Neural crest cell (in vitro differentiated cells): ENCODE results near the gene TRPM2. TPM values are rescaled to one million over a fixed set of nuclear protein-coding genes. Genes with fewer than 3 reads are reported as not detected.

ENCODE experiments used
- DNase-seq: peaks from one replicate; pipeline ENCODE4 v3.0.0; 2021; ENCODE audit warnings: low read depth, mixed read lengths, low spot score
- H3K27ac Mint-ChIP-seq: one replicate; pipeline ENCODE4 v1.8.0; 2021; ENCODE audit warnings: mild to moderate bottlenecking, mixed read lengths; ENCODE audit not compliant: unreplicated experiment
- H3K27me3 Mint-ChIP-seq: 2 replicates; pipeline ENCODE4 v1.8.0; 2021; ENCODE audit warnings: low read depth, mild to moderate bottlenecking, mixed read lengths
- H3K36me3 Mint-ChIP-seq: 2 replicates; pipeline ENCODE4 v1.8.0; 2021; ENCODE audit warnings: low read depth, mild to moderate bottlenecking, mixed read lengths
- H3K4me1 Mint-ChIP-seq: 2 replicates; pipeline ENCODE4 v1.8.0; 2021; ENCODE audit warnings: mixed read lengths
- H3K4me3 Mint-ChIP-seq: one replicate; pipeline ENCODE4 v1.8.0; 2021; ENCODE audit warnings: mild to moderate bottlenecking, mixed read lengths
- H3K9me3 Mint-ChIP-seq: 2 replicates; pipeline ENCODE4 v1.8.0; 2021; ENCODE audit warnings: mixed read lengths
- total RNA-seq: library from RNA; stranded (reverse); gene quantifications from 2 replicates; pipeline ENCODE4 v1.2.1, GENCODE V29; 2021
- TF ChIP-seq, protein P1 (sequence below): fragments of 200-600 bp; sonication (generic); conservative IDR thresholded peaks from 2 replicates; pipeline ENCODE4 v1.5.0; 2021; ENCODE audit warnings: antibody characterized with exemption, mild to moderate bottlenecking

TRPM2 gene
- total RNA-seq, 1 donor from 2014 or later: not detected

DNA sequence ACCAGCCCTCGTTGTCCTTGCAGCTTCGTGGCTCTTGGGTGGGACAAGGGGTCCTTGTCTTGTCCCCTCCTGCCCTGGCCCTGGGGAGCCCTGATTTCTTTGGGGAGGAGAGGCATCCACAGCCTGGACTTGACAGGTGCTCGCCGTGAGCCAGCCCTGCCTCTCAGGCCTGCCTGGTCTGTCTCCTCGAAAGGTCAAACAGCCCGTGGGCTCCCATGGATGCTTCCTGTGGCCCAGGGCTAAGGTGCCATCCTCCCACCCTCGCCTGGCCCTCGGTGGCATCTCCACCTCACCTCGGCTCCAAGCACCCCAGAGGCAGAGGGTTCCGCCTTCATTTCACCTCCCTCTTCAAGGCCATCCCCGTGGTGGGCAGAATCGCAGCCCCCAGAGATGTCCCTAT is 110.9 kb downstream of the TRPM2 start:
- H3K9me3 Mint-ChIP-seq: no peaks in the 10 kb centered on the region
- peaks cover 4% of the 10 kb centered on the region for H3K4me1 Mint-ChIP-seq
- TF ChIP-seq, protein P1, sequence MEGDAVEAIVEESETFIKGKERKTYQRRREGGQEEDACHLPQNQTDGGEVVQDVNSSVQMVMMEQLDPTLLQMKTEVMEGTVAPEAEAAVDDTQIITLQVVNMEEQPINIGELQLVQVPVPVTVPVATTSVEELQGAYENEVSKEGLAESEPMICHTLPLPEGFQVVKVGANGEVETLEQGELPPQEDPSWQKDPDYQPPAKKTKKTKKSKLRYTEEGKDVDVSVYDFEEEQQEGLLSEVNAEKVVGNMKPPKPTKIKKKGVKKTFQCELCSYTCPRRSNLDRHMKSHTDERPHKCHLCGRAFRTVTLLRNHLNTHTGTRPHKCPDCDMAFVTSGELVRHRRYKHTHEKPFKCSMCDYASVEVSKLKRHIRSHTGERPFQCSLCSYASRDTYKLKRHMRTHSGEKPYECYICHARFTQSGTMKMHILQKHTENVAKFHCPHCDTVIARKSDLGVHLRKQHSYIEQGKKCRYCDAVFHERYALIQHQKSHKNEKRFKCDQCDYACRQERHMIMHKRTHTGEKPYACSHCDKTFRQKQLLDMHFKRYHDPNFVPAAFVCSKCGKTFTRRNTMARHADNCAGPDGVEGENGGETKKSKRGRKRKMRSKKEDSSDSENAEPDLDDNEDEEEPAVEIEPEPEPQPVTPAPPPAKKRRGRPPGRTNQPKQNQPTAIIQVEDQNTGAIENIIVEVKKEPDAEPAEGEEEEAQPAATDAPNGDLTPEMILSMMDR: no peak
- H3K4me3 Mint-ChIP-seq: no peak overlapping the region
- no peaks in the 10 kb centered on the region for H3K27me3 Mint-ChIP-seq
- no peaks in the 10 kb centered on the region for H3K36me3 Mint-ChIP-seq
- no peak for DNase-seq
- H3K27ac Mint-ChIP-seq: peak overlapping the region; percentile 19

DNA sequence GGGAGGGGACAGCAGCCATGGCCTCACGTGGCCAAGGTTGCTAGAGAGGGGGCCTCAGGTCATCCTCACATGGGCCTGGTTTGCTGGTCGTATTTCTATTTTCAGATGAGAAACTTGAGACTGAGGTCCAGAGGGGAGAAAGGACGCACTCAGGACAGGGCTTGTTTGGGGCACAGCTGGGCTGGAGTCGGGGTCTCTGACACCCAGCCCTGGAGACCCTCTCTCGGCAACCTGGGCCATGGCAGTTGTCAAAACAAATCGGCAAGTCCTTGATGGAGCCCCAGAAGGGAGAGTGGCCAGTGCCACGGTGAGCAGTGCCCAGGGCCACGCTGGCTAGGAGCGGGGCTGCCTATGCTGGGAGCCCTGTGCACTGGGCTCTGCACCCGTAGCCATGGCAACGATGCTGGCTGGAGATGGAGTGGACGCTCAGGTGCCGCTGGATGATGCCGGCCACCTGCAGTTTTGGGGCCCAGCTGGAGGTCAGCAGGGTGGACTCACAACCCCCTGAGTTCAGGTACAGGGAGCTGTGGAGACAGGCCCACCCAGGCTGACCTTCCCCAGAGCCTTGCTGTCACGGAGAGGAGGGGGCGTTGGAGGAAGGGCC is 113.0 kb downstream of the TRPM2 start:
- H3K27ac Mint-ChIP-seq: no peak overlapping the region
- no peaks in the 10 kb centered on the region for H3K36me3 Mint-ChIP-seq
- no peak overlapping the region for H3K4me3 Mint-ChIP-seq
- no peaks in the 10 kb centered on the region for H3K27me3 Mint-ChIP-seq
- H3K4me1 Mint-ChIP-seq: peaks cover 4% of the 10 kb centered on the region
- TF ChIP-seq, protein P1: no peak
- DNase-seq: no peak
- H3K9me3 Mint-ChIP-seq: no peaks in the 10 kb centered on the region

DNA sequence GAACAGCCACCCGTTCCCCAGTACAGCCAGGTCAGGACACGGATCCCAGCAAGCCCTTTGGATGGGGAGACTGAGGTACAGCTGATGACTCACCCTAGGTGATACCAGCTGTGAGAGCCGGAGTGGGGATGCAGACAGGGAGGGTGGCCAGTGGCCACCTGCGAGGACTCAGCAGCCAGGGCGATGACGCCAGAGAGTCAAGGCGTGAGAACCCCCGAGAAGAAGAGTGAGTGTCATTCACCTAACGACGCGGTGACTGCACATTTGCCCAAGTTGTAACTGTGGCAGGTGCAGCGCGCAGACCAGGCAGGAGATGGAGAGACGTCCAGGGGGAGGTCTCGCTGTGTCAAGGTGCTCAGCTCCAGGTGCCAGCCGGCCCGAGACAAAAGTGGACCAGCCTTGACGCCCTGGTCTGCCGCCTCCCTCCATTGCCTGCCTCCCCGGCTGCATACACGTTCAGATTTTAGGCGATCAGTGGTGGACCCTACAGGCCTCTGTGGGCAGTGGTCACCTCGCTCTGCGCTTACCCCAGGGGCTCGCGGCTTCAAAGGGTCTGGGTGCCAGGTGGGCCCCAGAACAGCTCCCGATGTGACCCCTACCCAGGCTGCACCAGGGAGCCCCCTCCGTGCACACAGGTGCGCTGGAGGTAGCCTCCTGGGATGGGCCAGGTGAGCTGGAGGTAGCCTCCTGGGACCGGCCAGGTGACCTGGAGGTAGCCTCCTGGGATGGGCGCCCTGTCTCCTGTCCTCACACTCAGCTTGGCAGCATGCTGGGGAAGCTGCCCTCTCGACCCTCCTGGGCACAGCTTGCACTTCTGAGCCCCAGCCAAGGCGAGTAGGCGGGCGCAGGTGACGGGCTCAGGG is 113.8 kb downstream of the TRPM2 start:
- Mint-ChIP-seq H3K27me3 (no peaks in the 10 kb centered on the region), H3K36me3 (no peaks in the 10 kb centered on the region), H3K9me3 (peaks cover 2% of the 10 kb centered on the region), H3K27ac (no peak overlapping the region), H3K4me3 (no peak overlapping the region), H3K4me1 (peaks cover 4% of the 10 kb centered on the region)
- no peak for DNase-seq
- TF ChIP-seq, protein P1: no peak

DNA sequence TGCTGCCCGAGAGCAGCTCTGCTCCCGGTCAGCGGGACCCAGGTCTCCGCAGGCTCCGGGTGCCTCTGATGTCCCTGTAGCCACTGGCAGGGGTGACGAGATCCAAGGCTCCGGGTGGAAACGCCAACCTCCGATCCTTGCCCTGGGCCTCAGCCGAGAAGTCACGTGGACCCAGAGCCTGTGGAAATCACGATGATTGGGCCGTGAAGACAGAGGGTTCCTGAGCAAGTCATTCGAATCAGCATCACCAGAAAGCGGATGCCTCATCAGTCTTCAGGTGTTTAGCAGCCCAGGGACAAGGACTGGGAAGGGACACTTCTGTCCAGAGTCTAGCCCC is 114.4 kb downstream of the TRPM2 start:
- no peak for DNase-seq
- no peak overlapping the region for H3K4me3 Mint-ChIP-seq
- no peak overlapping the region for H3K27ac Mint-ChIP-seq
- no peaks in the 10 kb centered on the region for H3K27me3 Mint-ChIP-seq
- peaks cover 2% of the 10 kb centered on the region for H3K9me3 Mint-ChIP-seq
- H3K36me3 Mint-ChIP-seq: no peaks in the 10 kb centered on the region
- H3K4me1 Mint-ChIP-seq: peaks cover 4% of the 10 kb centered on the region
- TF ChIP-seq, protein P1: no peak

DNA sequence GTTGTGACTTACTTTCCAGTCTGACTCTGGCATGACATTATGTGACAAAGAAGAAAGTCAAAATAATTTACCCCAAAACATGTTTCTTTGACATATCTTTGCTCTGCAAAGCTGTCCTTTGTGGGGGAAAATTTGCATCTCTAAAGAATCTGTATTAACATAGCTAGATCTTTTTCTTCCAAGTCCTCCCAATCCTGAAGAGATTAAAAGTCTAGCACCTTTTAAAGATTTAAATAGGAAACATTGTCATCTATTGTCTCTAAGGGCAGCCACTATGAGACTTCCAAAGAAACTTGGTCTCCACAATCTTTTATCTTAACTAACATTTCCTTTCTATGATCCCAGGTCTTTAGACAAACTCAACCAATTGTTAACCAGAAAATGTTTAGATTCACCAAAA is 117.9 kb downstream of the TRPM2 start:
- no peaks in the 10 kb centered on the region for H3K27me3 Mint-ChIP-seq

More for the DNA sequence above, 117.9 kb downstream of the TRPM2 start:
- H3K4me1 Mint-ChIP-seq: no peaks in the 10 kb centered on the region
- no peak overlapping the region for H3K4me3 Mint-ChIP-seq
- no peak overlapping the region for H3K27ac Mint-ChIP-seq
- no peaks in the 10 kb centered on the region for H3K36me3 Mint-ChIP-seq
- TF ChIP-seq, protein P1: no peak
- no peak for DNase-seq
- H3K9me3 Mint-ChIP-seq: peaks cover 2% of the 10 kb centered on the region
